ENCODE measurements around the gene ITGB7. TPM values are rescaled to one million over a fixed set of nuclear protein-coding genes. Genes with fewer than 3 reads are reported as not detected.

Gene ITGB7
- total and polyA plus RNA-seq, 2 donors (not counting 3 experiments of a cell fraction or from before 2014, with no cell fraction given), result 0.17 TPM; not detected in 1

DNA sequence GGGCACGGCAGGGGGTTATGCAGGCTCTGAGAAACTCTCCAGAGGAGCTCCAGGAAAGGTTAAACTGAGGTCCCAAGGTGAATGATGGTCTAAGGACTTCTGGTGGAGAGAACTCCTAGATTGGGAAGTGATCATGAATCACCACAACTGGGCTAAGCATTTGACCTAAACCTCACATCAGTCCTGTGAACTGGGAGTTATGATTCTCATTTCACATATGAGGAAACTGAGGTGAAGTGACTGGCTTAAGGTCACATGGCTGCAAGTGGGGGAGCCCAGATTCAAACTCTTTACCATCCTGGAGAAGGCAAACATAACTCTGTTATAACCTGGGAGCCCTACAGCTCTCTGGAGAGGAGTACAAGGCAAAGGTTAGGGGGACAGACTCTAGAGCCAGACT is 20.8 kb upstream of the ITGB7 start:
- FAIRE-seq, result no peak
- DNase-seq (ENCODE audit: low read depth, low spot score), result no peak
- Histone ChIP-seq H3K9me1 (replicated peaks; ENCODE audit: control insufficient read depth, extremely low read depth, insufficient read depth, low read length) (no peaks in the 10 kb centered on the region), H3K9ac (replicated peaks; ENCODE audit: extremely low read depth, insufficient read depth, low read length) (no peak overlapping the region), H3K4me2 (ENCODE audit: insufficient read depth, low read length) (no peak overlapping the region), H3K4me3 (replicated peaks in 1 of 3; ENCODE audit: insufficient read depth in 1 of 3, low read depth in 1 of 3, low read length in 3 of 3) (no peak overlapping the region), H3K27me3 (ENCODE audit: control insufficient read depth in 2 of 2, insufficient read depth in 2 of 2, low read length in 2 of 2) (peaks cover 0 to 5% of the 10 kb centered on the region in 2 experiments), H3K9me3 (replicated peaks; ENCODE audit: control insufficient read depth, insufficient read depth, low read length) (no peaks in the 10 kb centered on the region), H3K36me3 (ENCODE audit: control insufficient read depth in 2 of 2, extremely low read depth in 1 of 2, insufficient read depth in 2 of 2, low read length in 2 of 2) (no peaks in the 10 kb centered on the region), H3K4me1 (ENCODE audit: control insufficient read depth, extremely low read depth, insufficient read depth, low read length) (peaks cover 8% of the 10 kb centered on the region), H2AFZ (ENCODE audit: low read depth, low read length) (no peak overlapping the region), H4K20me1 (replicated peaks; ENCODE audit: control insufficient read depth, extremely low read depth, insufficient read depth, low read length) (no peaks in the 10 kb centered on the region), H3K27ac (ENCODE audit: insufficient read depth, low read depth, low read length) (no peak overlapping the region), H3K79me2 (ENCODE audit: control insufficient read depth, insufficient read depth, low read length) (no peaks in the 10 kb centered on the region)
- ChIA-PET POLR2A (no interaction called here), CTCF (interaction anchor here (1.2 kb wide), 1 partner anchor 14 kb away, joined by 6 read pairs; no protein-coding TSS in a partner anchor)
- dilution Hi-C loops (cut with MboI; ENCODE audit: extremely low pct_ligation_motif_present, low sequenced_read_pairs) (no loop called here), intact Hi-C loops (cut with micrococcal nuclease) (no loop called here)
- TF ChIP-seq, protein P1, sequence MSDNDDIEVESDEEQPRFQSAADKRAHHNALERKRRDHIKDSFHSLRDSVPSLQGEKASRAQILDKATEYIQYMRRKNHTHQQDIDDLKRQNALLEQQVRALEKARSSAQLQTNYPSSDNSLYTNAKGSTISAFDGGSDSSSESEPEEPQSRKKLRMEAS (IDR thresholded peaks at IDR 0.05; ENCODE audit: insufficient read depth, insufficient read length), result no peak
- TF ChIP-seq POLR2AphosphoS5 (IDR thresholded peaks at IDR 0.05; ENCODE audit: insufficient read depth, low read depth, low read length) (no peak), JUN (IDR thresholded peaks at IDR 0.05; ENCODE audit: borderline replicate concordance, insufficient read depth, insufficient read length, low read depth) (no peak), EZH2 (IDR thresholded peaks at IDR 0.05; ENCODE audit: borderline replicate concordance, low read depth, low read length, severe bottlenecking) (no peak), FOS (IDR thresholded peaks at IDR 0.05; ENCODE audit: borderline replicate concordance, insufficient read depth, low read length) (no peak), GATA2 (IDR thresholded peaks at IDR 0.05; ENCODE audit: insufficient read depth, insufficient read length, low read depth, low read length) (no peak), MYC (IDR thresholded peaks at IDR 0.05; ENCODE audit: low read depth, low read length) (no peak), POLR2A (IDR thresholded peaks at IDR 0.05; ENCODE audit: low read depth, low read length) (no peak)
- TF ChIP-seq, protein P2, sequence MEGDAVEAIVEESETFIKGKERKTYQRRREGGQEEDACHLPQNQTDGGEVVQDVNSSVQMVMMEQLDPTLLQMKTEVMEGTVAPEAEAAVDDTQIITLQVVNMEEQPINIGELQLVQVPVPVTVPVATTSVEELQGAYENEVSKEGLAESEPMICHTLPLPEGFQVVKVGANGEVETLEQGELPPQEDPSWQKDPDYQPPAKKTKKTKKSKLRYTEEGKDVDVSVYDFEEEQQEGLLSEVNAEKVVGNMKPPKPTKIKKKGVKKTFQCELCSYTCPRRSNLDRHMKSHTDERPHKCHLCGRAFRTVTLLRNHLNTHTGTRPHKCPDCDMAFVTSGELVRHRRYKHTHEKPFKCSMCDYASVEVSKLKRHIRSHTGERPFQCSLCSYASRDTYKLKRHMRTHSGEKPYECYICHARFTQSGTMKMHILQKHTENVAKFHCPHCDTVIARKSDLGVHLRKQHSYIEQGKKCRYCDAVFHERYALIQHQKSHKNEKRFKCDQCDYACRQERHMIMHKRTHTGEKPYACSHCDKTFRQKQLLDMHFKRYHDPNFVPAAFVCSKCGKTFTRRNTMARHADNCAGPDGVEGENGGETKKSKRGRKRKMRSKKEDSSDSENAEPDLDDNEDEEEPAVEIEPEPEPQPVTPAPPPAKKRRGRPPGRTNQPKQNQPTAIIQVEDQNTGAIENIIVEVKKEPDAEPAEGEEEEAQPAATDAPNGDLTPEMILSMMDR (IDR thresholded peaks at IDR 0.05; ENCODE audit: extremely low read depth in 1 of 2, insufficient read depth in 1 of 2, low read depth in 1 of 2, low read length in 2 of 2), result no peak
- BruUV-seq (replicated peaks), result no TSS peak

All from endothelial cell of umbilical vein (primary cell).